GM19351 (cell line): Measurements from ENCODE around the gene TRAPPC10.
A peak's percentile ranks its signal among the peaks of the same experiment; 100 is the strongest.
"Not testable (repeated sequence)": the region's sequence is repeated elsewhere in the genome, so short reads cannot be mapped to it uniquely, and the experiment has no call there.

ENCODE experiments used
- ATAC-seq: cut with Tn5 transposase; IDR thresholded peaks from one replicate; pipeline ENCODE4 v1.9.1; 2021; ENCODE audit warnings: mild to moderate bottlenecking, moderate library complexity; ENCODE audit not compliant: unreplicated experiment

The TRAPPC10 gene

GRCh38 chr21:44086636-44087425 is 74.7 kb downstream of the TRAPPC10 start:
- ATAC-seq, result no peak

- ATAC-seq, result no peak
Observed at GRCh38 chr21:44087426-44088400, 75.6 kb downstream of the TRAPPC10 start.

- ATAC-seq, result no peak
Observed at GRCh38 chr21:44088401-44088780, 76.3 kb downstream of the TRAPPC10 start.

GRCh38 chr21:44089001-44089911 is 77.1 kb downstream of the TRAPPC10 start:
- no peak for ATAC-seq

- ATAC-seq, result no peak
Observed at GRCh38 chr21:44090325-44090724, 78.2 kb downstream of the TRAPPC10 start.

- no peak for ATAC-seq
Observed at GRCh38 chr21:44092211-44092610, 80.1 kb downstream of the TRAPPC10 start.

- no peak for ATAC-seq
Observed at GRCh38 chr21:44093761-44094160, 81.7 kb downstream of the TRAPPC10 start.

GRCh38 chr21:44094832-44095231 is 82.7 kb downstream of the TRAPPC10 start:
- no peak for ATAC-seq

- ATAC-seq, result not testable (repeated sequence)
Observed at GRCh38 chr21:44098507-44098906, 86.4 kb downstream of the TRAPPC10 start.

GRCh38 chr21:44098964-44099363 is 86.9 kb downstream of the TRAPPC10 start:
- not testable (repeated sequence) for ATAC-seq

GRCh38 chr21:44107026-44107501 is 95.0 kb downstream of the TRAPPC10 start, which contains the start of gene PWP2:
Gene PWP2, plus strand, starts transcription at chr21:44107399. Its CDS starts 18 bp downstream, at chr21:44107417.
- not testable (repeated sequence) for ATAC-seq

- not testable (repeated sequence) for ATAC-seq
Observed at GRCh38 chr21:44107589-44107988, 95.5 kb downstream of the TRAPPC10 start.

- not testable (repeated sequence) for ATAC-seq
Observed at GRCh38 chr21:44113702-44114371, 101.7 kb downstream of the TRAPPC10 start.

- not testable (repeated sequence) for ATAC-seq
Observed at GRCh38 chr21:44122131-44122530, 110.0 kb downstream of the TRAPPC10 start.

- ATAC-seq, result not testable (repeated sequence)
Observed at GRCh38 chr21:44127827-44128226, 115.7 kb downstream of the TRAPPC10 start.

- ATAC-seq, result peak; percentile 23
Observed at GRCh38 chr21:44133715-44134057, 121.6 kb downstream of the TRAPPC10 start.

GRCh38 chr21:44134732-44135131 is 122.6 kb downstream of the TRAPPC10 start:
- ATAC-seq, result not testable (repeated sequence)

GRCh38 chr21:44138039-44138438 is 125.9 kb downstream of the TRAPPC10 start:
- ATAC-seq, result not testable (repeated sequence)

- ATAC-seq, result not testable (repeated sequence)
Observed at GRCh38 chr21:44139787-44140551, 127.9 kb downstream of the TRAPPC10 start.
